Loucy (cell line): ENCODE data around the gene VANGL1.

Experiments used
- H2AFZ ChIP-seq: fragments of 200-600 bp; sonication (generic); 2 replicates; pipeline ENCODE4 v1.6.0; 2016; ENCODE audit warnings: antibody characterized with exemption, mild to moderate bottlenecking, low read length, moderate library complexity
- H3F3A ChIP-seq: fragments of 200-600 bp; 2 replicates; pipeline ENCODE4 v1.6.0; 2016; ENCODE audit warnings: antibody characterized with exemption, low read depth, mild to moderate bottlenecking
- H3K27me3 ChIP-seq: fragments of 200-600 bp; sonication (generic); 2 replicates; pipeline ENCODE4 v1.6.1; 2014; ENCODE audit warnings: low read length, mild to moderate bottlenecking; ENCODE audit not compliant: insufficient read depth, poor library complexity, severe bottlenecking
- H3K36me3 ChIP-seq: fragments of 200-600 bp; sonication (generic); 2 replicates; pipeline ENCODE4 v1.6.1; 2016; ENCODE audit warnings: low read length; ENCODE audit not compliant: insufficient read depth
- H3K4me1 ChIP-seq: fragments of 200-600 bp; sonication (generic); 2 replicates; pipeline ENCODE4 v1.5.1; 2014; ENCODE audit warnings: low read length, mild to moderate bottlenecking; ENCODE audit not compliant: insufficient read depth, poor library complexity, severe bottlenecking
- H3K4me2 ChIP-seq: fragments of 200-600 bp; sonication (generic); 2 replicates; pipeline ENCODE4 v1.6.0; 2014; ENCODE audit warnings: antibody characterized with exemption, low read length, low read depth, mild to moderate bottlenecking; ENCODE audit not compliant: poor library complexity, severe bottlenecking
- H3K4me3 ChIP-seq: fragments of 200-600 bp; sonication (generic); 2 replicates; pipeline ENCODE4 v1.5.1; 2014; ENCODE audit warnings: low read length, mild to moderate bottlenecking, mixed read lengths; ENCODE audit not compliant: poor library complexity, severe bottlenecking
- H3K79me2 ChIP-seq: fragments of 200-600 bp; sonication (generic); 2 replicates; pipeline ENCODE4 v1.6.1; 2014; ENCODE audit warnings: low read length; ENCODE audit not compliant: insufficient read depth
- H3K9ac ChIP-seq: fragments of 200-600 bp; sonication (generic); 2 replicates; pipeline ENCODE4 v1.6.0; 2014; ENCODE audit warnings: mild to moderate bottlenecking, low read depth, low read length, moderate library complexity; ENCODE audit not compliant: poor library complexity, severe bottlenecking
- H3K9me2 ChIP-seq: fragments of 200-600 bp; sonication (generic); replicated peaks from 2 replicates; pipeline ENCODE4 v1.6.1; 2016; ENCODE audit warnings: low read depth, low read length, mixed read lengths
- H3K9me3 ChIP-seq: fragments of 200-600 bp; sonication (generic); 2 replicates; pipeline ENCODE4 v1.6.1; 2014; ENCODE audit warnings: mild to moderate bottlenecking, antibody characterized with exemption, low read length, low read depth; ENCODE audit not compliant: insufficient read depth
- H4K20me1 ChIP-seq: fragments of 200-600 bp; sonication (generic); 2 replicates; pipeline ENCODE4 v1.6.0; 2014; ENCODE audit warnings: antibody characterized with exemption, low read length, mild to moderate bottlenecking; ENCODE audit not compliant: insufficient read depth, poor library complexity, severe bottlenecking
- CTCF ChIP-seq: fragments of 200-600 bp; sonication (generic); conservative IDR thresholded peaks from 2 replicates; pipeline ENCODE4 v1.5.1; 2014; ENCODE audit warnings: mild to moderate bottlenecking, antibody characterized with exemption, low read length
- EZH2phosphoT487 ChIP-seq: fragments of 200-600 bp; IDR thresholded peaks from 2 replicates; pipeline ENCODE4 v1.6.1; 2018; ENCODE audit warnings: antibody characterized with exemption, mild to moderate bottlenecking, moderate library complexity, borderline replicate concordance

Gene VANGL1

DNA sequence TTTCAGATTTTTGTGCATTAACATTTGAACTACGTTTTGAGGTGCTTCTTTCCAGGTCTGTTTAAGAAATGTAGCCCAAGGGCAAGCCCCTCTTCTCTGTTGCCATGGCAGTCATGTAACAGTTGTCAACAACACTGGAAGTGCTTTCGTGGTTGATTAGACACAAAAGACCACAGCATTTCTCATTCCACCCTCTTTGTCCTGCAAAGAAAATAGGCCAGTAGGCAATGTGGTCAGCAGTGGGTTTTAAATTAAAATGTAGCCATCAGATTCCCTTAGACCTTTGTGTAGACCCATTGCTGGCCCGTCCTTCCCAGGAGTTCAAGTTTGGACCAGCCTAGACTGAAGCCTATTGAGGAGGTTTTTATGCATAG lies 35.4 kb downstream of the VANGL1 start:
- peaks cover 46% of the 10 kb centered on the region for H3K4me1 ChIP-seq
- H3K79me2 ChIP-seq: peaks cover 89% of the 10 kb centered on the region
- peak overlapping the region; percentile 12 for H3K9ac ChIP-seq
- no peak overlapping the region for H2AFZ ChIP-seq
- H3K9me3 ChIP-seq: no peaks in the 10 kb centered on the region
- no peaks in the 10 kb centered on the region for H3K9me2 ChIP-seq
- peak overlapping the region; percentile 52 for H3K4me2 ChIP-seq
- H3K4me3 ChIP-seq: peak overlapping the region; percentile 36
- H4K20me1 ChIP-seq: peaks cover 22% of the 10 kb centered on the region
- H3K36me3 ChIP-seq: peaks cover 31% of the 10 kb centered on the region; the same call in 1 of the 2 replicates
- H3F3A ChIP-seq: no peaks in the 10 kb centered on the region
- TF ChIP-seq EZH2phosphoT487: no peak
- TF ChIP-seq CTCF: no peak
- no peaks in the 10 kb centered on the region for H3K27me3 ChIP-seq

- Histone ChIP-seq H3K9me2 (no peaks in the 10 kb centered on the region), H3K9me3 (no peaks in the 10 kb centered on the region), H3F3A (no peaks in the 10 kb centered on the region), H3K4me2 (peak overlapping the region; percentile 52), H3K79me2 (peaks cover 89% of the 10 kb centered on the region), H3K36me3 (peaks cover 35% of the 10 kb centered on the region; the same call in 1 of the 2 replicates), H2AFZ (no peak overlapping the region), H3K4me1 (peaks cover 46% of the 10 kb centered on the region), H3K4me3 (peak overlapping the region; percentile 36), H3K27me3 (no peaks in the 10 kb centered on the region), H3K9ac (peak overlapping the region; percentile 12), H4K20me1 (peaks cover 22% of the 10 kb centered on the region)
- TF ChIP-seq EZH2phosphoT487 (no peak), CTCF (peak; percentile 70)
Observed at GRCh38 chr1:115677565-115677964, 35.8 kb downstream of the VANGL1 start.

GRCh38 chr1:115678141-115678540 lies 36.4 kb downstream of the VANGL1 start:
- TF ChIP-seq CTCF: no peak
- no peak for TF ChIP-seq EZH2phosphoT487
- Histone ChIP-seq H3F3A (no peaks in the 10 kb centered on the region), H4K20me1 (peaks cover 22% of the 10 kb centered on the region), H3K4me1 (peaks cover 46% of the 10 kb centered on the region), H3K9me3 (no peaks in the 10 kb centered on the region), H3K4me3 (no peak overlapping the region), H3K27me3 (no peaks in the 10 kb centered on the region), H3K79me2 (peaks cover 83% of the 10 kb centered on the region), H3K36me3 (peaks cover 41% of the 10 kb centered on the region; the same call in 1 of the 2 replicates), H3K9me2 (no peaks in the 10 kb centered on the region), H2AFZ (no peak overlapping the region), H3K4me2 (no peak overlapping the region), H3K9ac (no peak overlapping the region)
